Kidney (tissue), 14 donors: Measurements from ENCODE around the gene SLC22A17. TPM values are rescaled to one million over a fixed set of nuclear protein-coding genes. Genes with fewer than 3 reads are reported as not detected.

Experiments
- DNase-seq, 5 donors: peaks; one replicate each; pipeline ENCODE4 v3.0.0-alpha.2; 2013 to 2020
- FAIRE-seq: peaks from 2 replicates; lab custom pipeline; 2012; peaks lifted over from hg19 to GRCh38; lab: Jason Lieb, UNC
- H3K27ac ChIP-seq, 2 donors: one replicate each; pipeline ENCODE4 v1.7.0; 2013; ENCODE audit warnings: low read depth in 2 of 2, low read length in 2 of 2, inconsistent platforms in 1 of 2
- H3K27me3 ChIP-seq: one replicate; pipeline ENCODE4 v1.7.1; 2013; ENCODE audit warnings: low read length, inconsistent platforms; ENCODE audit not compliant: control insufficient read depth, insufficient read depth
- H3K36me3 ChIP-seq, 3 donors: one replicate each; pipeline versions ENCODE4 v1.7.0 to v1.7.1; 2013; ENCODE audit warnings: low read length in 3 of 3, control low read depth in 1 of 3, inconsistent platforms in 1 of 3; ENCODE audit not compliant: insufficient read depth in 3 of 3, control insufficient read depth in 2 of 3
- H3K4me1 ChIP-seq, 3 donors: one replicate each; pipeline versions ENCODE4 v1.7.0 to v1.7.1; 2013; ENCODE audit warnings: low read length in 3 of 3, inconsistent platforms in 1 of 3, low read depth in 1 of 3; ENCODE audit not compliant: control insufficient read depth in 2 of 3, insufficient read depth in 2 of 3
- H3K4me3 ChIP-seq, 3 donors: one replicate each; pipeline versions ENCODE4 v1.7.0 to v1.8.1; 2013; ENCODE audit warnings: low read length in 3 of 3, control low read depth in 1 of 3, inconsistent platforms in 1 of 3
- H3K9ac ChIP-seq, 3 donors: one replicate each; pipeline versions ENCODE4 v1.7.0 to v1.7.1; 2013; ENCODE audit warnings: low read length in 3 of 3, control low read depth in 1 of 3, inconsistent platforms in 1 of 3
- H3K9me3 ChIP-seq, 3 donors: one replicate each; pipeline versions ENCODE4 v1.7.0 to v1.7.1; 2013; ENCODE audit warnings: low read length in 3 of 3, control low read depth in 1 of 3, inconsistent platforms in 1 of 3; ENCODE audit not compliant: control insufficient read depth in 2 of 3, insufficient read depth in 1 of 3
- CTCF ChIP-seq: IDR thresholded peaks from 3 replicates; pipeline ENCODE4 v1.5.1; 2012; ENCODE audit warnings: mild to moderate bottlenecking, moderate library complexity, borderline replicate concordance; ENCODE audit not compliant: insufficient read depth; ENCODE audit errors: extremely low read depth
- intact Hi-C: fragments of 100-400 bp; cut with DNase I; formaldehyde crosslinking; loops from one replicate; pipeline ENCODE4 v1.11.1; 2022
- polyA plus RNA-seq: library from polyadenylated mRNA; stranded (reverse); fragments of 350-450 nt; fragmentation: Illumina TruSeq; extraction: RNeasy Lipid Tissue Mini Kit (QIAGEN cat#74804); gene quantifications from one replicate; pipeline ENCODE4 v1.2.3, GENCODE V29; 2014; ENCODE audit warnings: low read depth, low replicate concordance; ENCODE audit not compliant: insufficient read depth
- total RNA-seq: library from RNA; stranded (reverse); fragmentation: NEBNext Ultra II Directional; extraction: Animal tissue kit (Norgen Biotek cat#: 25700); gene quantifications from one replicate; pipeline ENCODE4 v1.2.1, GENCODE V29; 2021
- donor health status: control.
- donor health status: control.
- donor health status: control.
- donor health status: control.
- donor health status: control.
- donor health status: DM: yes; HTN: yes; CAD: no.
- donor health status: Normal renal cell carcinoma (clear cell type).

SLC22A17 gene
- total and polyA plus RNA-seq, 2 donors from 2014 or later, result 35.3 to 61.2 TPM

DNA sequence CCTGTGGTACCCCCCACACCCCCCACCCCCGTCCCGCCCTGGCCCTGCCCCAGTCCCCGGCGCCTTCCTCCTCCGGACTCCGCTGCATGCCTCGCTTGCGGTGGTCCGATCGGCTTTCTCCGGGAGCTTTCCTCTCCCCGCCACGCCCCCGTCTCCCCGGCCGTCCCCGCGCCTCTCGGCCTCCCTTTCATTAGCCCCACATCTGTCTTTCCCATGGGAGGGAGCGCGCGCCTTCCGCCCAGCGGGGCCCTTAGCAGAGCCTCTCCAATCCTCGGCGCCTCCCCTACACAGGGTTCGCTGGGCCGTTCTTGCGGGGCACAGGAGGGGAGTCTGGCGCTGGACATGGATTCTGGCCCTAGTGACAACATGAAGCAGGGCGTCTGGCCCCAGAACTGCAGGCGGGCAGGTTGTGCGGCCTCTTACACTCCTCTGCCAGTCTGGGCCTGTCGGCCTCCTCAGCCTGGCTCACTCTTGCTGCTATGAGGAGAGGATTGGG, 13.8 kb upstream of the SLC22A17 start:
- TF ChIP-seq CTCF, result no peak
- no peaks in the 10 kb centered on the region for H3K9me3 ChIP-seq
- peak; percentile 90 to 97 (median 95) for DNase-seq
- H3K4me1 ChIP-seq, result peaks cover 0 to 5% (median 3%) of the 10 kb centered on the region in 3 donors
- intact Hi-C loops, result no loop called here
- H3K27me3 ChIP-seq, result no peaks in the 10 kb centered on the region
- no peak for FAIRE-seq
- peak overlapping the region; percentile 64 to 76 for H3K27ac ChIP-seq
- peak overlapping the region in 1 of 3 donors; percentile 55 for H3K9ac ChIP-seq
- no peaks in the 10 kb centered on the region for H3K36me3 ChIP-seq
- H3K4me3 ChIP-seq, result peak overlapping the region in 1 of 3 donors; percentile 55

- DNase-seq, result peak in 3 of 5 donors; percentile 70 to 98 (median 81)
- H3K9ac ChIP-seq, result peak overlapping the region in 2 of 3 donors; percentile 29 to 55
- no peak for TF ChIP-seq CTCF
- H3K4me3 ChIP-seq, result peak overlapping the region in 2 of 3 donors; percentile 46 to 55
- peaks cover 0 to 5% (median 3%) of the 10 kb centered on the region in 3 donors for H3K4me1 ChIP-seq
- H3K27ac ChIP-seq, result peak overlapping the region; percentile 64 to 76
- H3K9me3 ChIP-seq, result no peaks in the 10 kb centered on the region
- FAIRE-seq, result no peak
- no peaks in the 10 kb centered on the region for H3K36me3 ChIP-seq
- no peaks in the 10 kb centered on the region for H3K27me3 ChIP-seq
- intact Hi-C loops, result no loop called here
Observed at GRCh38 chr14:23365732-23366425, 13.2 kb upstream of the SLC22A17 start.

GRCh38 chr14:23365036-23365731, 12.5 kb upstream of the SLC22A17 start, which contains the start of gene EFS:
Gene EFS (minus strand): TSS chr14:23365172. CDS start chr14:23365025, 147 bp downstream.
- FAIRE-seq (no peak), DNase-seq (peak; percentile 33 to 81 (median 62))
- TF ChIP-seq CTCF, result no peak
- Histone ChIP-seq H3K9ac (peak within 1 kb of the TSS; percentile 29 to 60 (median 55)), H3K9me3 (no peaks in the 10 kb centered on the region), H3K4me1 (peaks cover 0 to 5% (median 3%) of the 10 kb centered on the region in 3 donors), H3K27me3 (no peaks in the 10 kb centered on the region), H3K27ac (peak within 1 kb of the TSS; percentile 64 to 76), H3K36me3 (no peaks in the 10 kb centered on the region), H3K4me3 (peak within 1 kb of the TSS; percentile 1 to 67 (median 55))
- intact Hi-C loops, result no loop called here
